Common myeloid progenitor, CD34-positive (primary cell): ENCODE results near the gene TBC1D5.

ENCODE experiments used
- CTCF ChIA-PET: fragments of 350-600 bp; sonication (Branson Sonifier 250); formaldehyde crosslinking; loops from one replicate; lab custom pipeline; 2021; ENCODE audit warnings: antibody characterized with exemption; lab: Charles Lee
- POLR2A ChIA-PET: fragments of 350-600 bp; sonication (Branson Sonifier 250); formaldehyde crosslinking; loops from one replicate; lab custom pipeline; 2021; ENCODE audit warnings: antibody characterized with exemption; lab: Charles Lee
- DNase-seq, 3 donors: peaks; one replicate each; pipeline versions ENCODE4 v3.0.0 to v3.0.0-alpha.2; 2013
- H3K27ac ChIP-seq, 2 experiments: 1 replicate in 1 of 2; 2 replicates in 1 of 2; pipeline ENCODE4 v1.7.0; 2013; ENCODE audit warnings: inconsistent platforms in 2 of 2, low read length in 2 of 2, mild to moderate bottlenecking in 2 of 2, low read depth in 1 of 2, moderate library complexity in 1 of 2; ENCODE audit not compliant: severe bottlenecking in 2 of 2, insufficient read depth in 1 of 2, poor library complexity in 1 of 2
- H3K27me3 ChIP-seq, 5 experiments: replicated peaks in 2 of 5; 1 replicate in 3 of 5; 2 replicates in 2 of 5; pipeline versions ENCODE4 v1.6.1 to v1.7.0; 2013; ENCODE audit warnings: low read length in 4 of 5, mild to moderate bottlenecking in 2 of 5, moderate library complexity in 2 of 5, inconsistent platforms in 1 of 5; ENCODE audit not compliant: insufficient read depth in 5 of 5, control insufficient read depth in 4 of 5
- H3K36me3 ChIP-seq, 4 experiments: 1 replicate in 2 of 4; 2 replicates in 2 of 4; pipeline versions ENCODE4 v1.6.1 to v1.7.0; 2013; ENCODE audit warnings: low read length in 3 of 4, control low read depth in 1 of 4, mild to moderate bottlenecking in 1 of 4; ENCODE audit not compliant: control insufficient read depth in 4 of 4, insufficient read depth in 4 of 4
- H3K4me1 ChIP-seq, 4 experiments: 1 replicate in 3 of 4; 2 replicates in 1 of 4; pipeline versions ENCODE4 v1.6.1 to v1.7.1; 2013; ENCODE audit warnings: low read length in 3 of 4, mild to moderate bottlenecking in 3 of 4, control low read depth in 1 of 4, inconsistent platforms in 1 of 4, moderate library complexity in 1 of 4; ENCODE audit not compliant: control insufficient read depth in 4 of 4, insufficient read depth in 4 of 4; ENCODE audit errors: control extremely low read depth in 1 of 4
- H3K4me3 ChIP-seq, 7 experiments: 1 replicate in 4 of 7; 2 replicates in 3 of 7; pipeline versions ENCODE4 v1.5.1 to v1.7.0; 2013; ENCODE audit warnings: mild to moderate bottlenecking in 7 of 7, low read length in 6 of 7, moderate library complexity in 6 of 7, inconsistent platforms in 2 of 7, low read depth in 2 of 7, control low read depth in 1 of 7; ENCODE audit not compliant: insufficient read depth in 4 of 7, control insufficient read depth in 1 of 7; ENCODE audit errors: extremely low read depth in 1 of 7
- H3K9me3 ChIP-seq, 5 experiments: 1 replicate in 4 of 5; 2 replicates in 1 of 5; pipeline versions ENCODE4 v1.6.1 to v1.7.1; 2013; ENCODE audit warnings: low read length in 4 of 5, mild to moderate bottlenecking in 2 of 5, inconsistent platforms in 1 of 5, low read depth in 1 of 5, moderate library complexity in 1 of 5; ENCODE audit not compliant: control insufficient read depth in 4 of 5, insufficient read depth in 2 of 5; ENCODE audit errors: control extremely low read depth in 1 of 5
- WGBS: methylation state at CpG from one replicate; pipeline ENCODE4 v1.1.5; 2013; ENCODE audit not compliant: insufficient coverage; 5-methylcytosine and 5-hydroxymethylcytosine counted together

Gene TBC1D5

DNA sequence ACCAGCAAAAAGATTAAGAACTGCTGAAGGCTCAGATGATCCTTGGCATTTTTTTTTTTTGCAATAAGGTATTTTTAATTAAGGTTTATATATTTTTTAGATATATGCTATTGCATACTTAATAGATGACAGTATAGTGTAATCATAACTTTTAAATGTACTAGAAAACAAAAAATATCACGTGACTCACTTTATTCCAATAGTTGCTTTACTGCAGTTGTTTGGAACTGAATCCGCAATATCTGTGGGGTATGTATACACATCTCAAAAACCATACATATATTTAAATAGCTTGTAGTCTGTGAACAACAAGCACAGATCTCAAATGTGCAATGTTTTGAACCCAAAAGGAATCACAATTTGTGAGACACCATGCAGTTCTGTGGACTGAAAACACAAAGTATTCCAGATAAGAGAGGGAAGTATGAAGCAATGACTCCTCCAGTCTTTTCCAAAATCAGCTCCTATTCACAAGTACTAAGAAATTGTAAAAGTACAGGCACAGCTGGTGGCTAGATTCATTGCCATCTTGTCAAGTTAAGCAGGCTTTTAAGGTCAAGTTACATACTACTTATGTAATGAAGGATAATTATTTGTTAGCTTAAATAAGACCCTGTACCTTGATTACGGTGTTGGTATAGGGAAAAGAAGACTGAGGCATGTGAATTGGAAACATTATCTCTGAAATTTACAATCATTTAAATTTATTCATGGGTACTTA, 331.1 kb downstream of the TBC1D5 start:
- WGBS: no CpG with 5 or more reads among the region's 3 CpGs
- DNase-seq: no peak
- H3K36me3 ChIP-seq: peaks cover 0 to 5% (median 0%) of the 10 kb centered on the region in 4 experiments
- H3K9me3 ChIP-seq: no peaks in the 10 kb centered on the region
- H3K4me1 ChIP-seq: no peaks in the 10 kb centered on the region
- ChIA-PET CTCF (interaction anchor here (0.9 to 1.8 kb wide), 3 partner anchors 11 to 106 kb away, joined by 4 to 6 read pairs (median 6); no protein-coding TSS in a partner anchor), POLR2A (no interaction called here)
- no peaks in the 10 kb centered on the region for H3K27me3 ChIP-seq
- no peak overlapping the region for H3K4me3 ChIP-seq
- H3K27ac ChIP-seq: no peak overlapping the region

DNA sequence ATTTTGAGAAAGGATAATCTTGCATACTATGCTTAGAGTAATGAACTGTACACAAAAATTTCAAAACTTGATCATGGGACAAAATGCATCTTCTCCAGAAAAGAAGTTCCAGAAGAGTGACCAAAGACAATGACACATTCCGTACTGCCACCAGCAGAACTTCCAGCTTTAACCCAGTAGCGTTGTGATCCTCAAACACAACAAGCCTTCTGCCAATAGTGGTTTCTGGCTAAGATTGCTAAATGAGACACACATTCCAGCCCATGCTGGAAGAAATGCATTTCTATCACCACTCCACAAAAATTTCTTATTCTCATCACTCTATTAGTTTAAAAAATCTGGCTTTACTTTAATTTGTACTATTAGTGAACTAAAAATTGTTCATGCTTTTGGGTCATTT, 334.9 kb downstream of the TBC1D5 start:
- POLR2A ChIA-PET: no interaction called here
- Histone ChIP-seq H3K4me1 (no peaks in the 10 kb centered on the region), H3K4me3 (no peak overlapping the region), H3K36me3 (peaks cover 0 to 12% (median 4%) of the 10 kb centered on the region in 4 experiments), H3K27me3 (no peaks in the 10 kb centered on the region), H3K9me3 (no peaks in the 10 kb centered on the region), H3K27ac (no peak overlapping the region)
- 100% methylated on average over 2 of the region's 2 CpGs for WGBS
- CTCF ChIA-PET: interaction anchor here (1.2 to 1.3 kb wide), 4 partner anchors 92 to 126 kb away, joined by 3 to 7 read pairs (median 4); no protein-coding TSS in a partner anchor
- DNase-seq: no peak

GRCh38 chr3:17404548-17404947, 337.9 kb downstream of the TBC1D5 start:
- CTCF ChIA-PET: interaction anchor here (1.1 to 1.2 kb wide), 2 partner anchors 13 to 145 kb away, joined by 3 to 6 read pairs; no protein-coding TSS in a partner anchor
- POLR2A ChIA-PET: interaction anchor here (0.6 kb wide), 2 partner anchors 18 to 76 kb away, joined by 3 to 7 read pairs; no protein-coding TSS in a partner anchor
- no CpG with 5 or more reads among the region's 2 CpGs for WGBS
- Histone ChIP-seq H3K4me3 (no peak overlapping the region), H3K27ac (no peak overlapping the region), H3K4me1 (peaks cover 0 to 3% (median 0%) of the 10 kb centered on the region in 4 experiments), H3K9me3 (no peaks in the 10 kb centered on the region), H3K27me3 (no peaks in the 10 kb centered on the region), H3K36me3 (peaks cover 3 to 15% (median 8%) of the 10 kb centered on the region in 4 experiments)
- DNase-seq: no peak

DNA sequence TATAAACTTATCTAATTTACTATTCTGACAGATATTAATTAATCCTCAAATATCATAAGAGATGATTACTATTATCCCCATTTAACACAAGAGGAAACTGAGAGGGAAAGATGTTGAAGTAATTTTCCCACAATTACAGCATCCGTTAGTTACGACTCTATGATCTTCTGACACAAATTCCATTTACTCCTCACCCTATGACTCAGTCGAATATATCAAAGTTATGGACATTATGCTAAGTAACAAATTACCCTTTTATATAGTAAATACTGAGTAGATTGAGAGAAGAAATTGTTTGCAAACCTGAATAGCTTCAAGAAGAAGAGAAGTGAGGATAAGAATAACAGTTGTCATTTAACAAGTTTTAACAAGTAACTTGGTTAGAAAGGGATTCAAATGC, 340.0 kb downstream of the TBC1D5 start:
- Histone ChIP-seq H3K4me3 (no peak overlapping the region), H3K9me3 (no peaks in the 10 kb centered on the region), H3K36me3 (peaks cover 3 to 15% (median 8%) of the 10 kb centered on the region in 4 experiments), H3K4me1 (peaks cover 0 to 3% (median 0%) of the 10 kb centered on the region in 4 experiments), H3K27ac (no peak overlapping the region), H3K27me3 (no peaks in the 10 kb centered on the region)
- no peak for DNase-seq
- POLR2A ChIA-PET: no interaction called here
- WGBS: no CpG with 5 or more reads among the region's 3 CpGs
- CTCF ChIA-PET: no interaction called here

DNA sequence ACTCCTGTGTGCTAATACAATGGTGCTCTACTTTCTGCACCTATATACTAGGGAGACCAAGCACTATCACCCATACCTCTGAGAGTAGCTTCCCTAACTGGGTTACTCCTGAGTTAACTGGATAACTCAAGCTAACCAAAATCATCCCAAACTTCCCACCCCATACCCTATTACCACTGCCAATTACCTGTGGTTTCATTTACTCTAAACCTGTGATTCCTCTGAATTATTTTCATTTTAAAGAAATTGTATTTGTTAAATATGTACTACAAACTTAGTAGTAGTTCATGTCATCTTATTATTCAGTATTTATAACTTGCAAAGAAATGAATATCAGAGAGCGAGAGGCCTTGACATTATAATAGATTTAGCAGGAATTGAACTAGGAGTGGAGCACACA, 340.5 kb downstream of the TBC1D5 start:
- ChIA-PET POLR2A (no interaction called here), CTCF (no interaction called here)
- no CpG with 5 or more reads among the region's 1 CpG for WGBS
- Histone ChIP-seq H3K27me3 (no peaks in the 10 kb centered on the region), H3K4me3 (no peak overlapping the region), H3K27ac (no peak overlapping the region), H3K36me3 (peaks cover 3 to 15% (median 8%) of the 10 kb centered on the region in 4 experiments), H3K9me3 (no peaks in the 10 kb centered on the region), H3K4me1 (peaks cover 0 to 3% (median 0%) of the 10 kb centered on the region in 4 experiments)
- no peak for DNase-seq

GRCh38 chr3:17399586-17399985, 342.8 kb downstream of the TBC1D5 start:
- no peak for DNase-seq
- peaks cover 3 to 12% (median 8%) of the 10 kb centered on the region in 4 experiments for H3K36me3 ChIP-seq
- no peaks in the 10 kb centered on the region for H3K9me3 ChIP-seq
- ChIA-PET POLR2A (no interaction called here), CTCF (interaction anchor here (1.2 to 2.6 kb wide), 5 partner anchors 10 to 25 kb away, joined by 3 to 10 read pairs (median 3); no protein-coding TSS in a partner anchor)
- no peaks in the 10 kb centered on the region for H3K27me3 ChIP-seq
- no peak overlapping the region for H3K27ac ChIP-seq
- no peak overlapping the region for H3K4me3 ChIP-seq
- 85% methylated on average over 1 of the region's 1 CpG for WGBS
- H3K4me1 ChIP-seq: peaks cover 4 to 14% (median 11%) of the 10 kb centered on the region in 4 experiments
